Mesenchymal stem cell (in vitro differentiated cells and primary cell): ENCODE results near the gene AEBP2. TPM values are rescaled to one million over a fixed set of nuclear protein-coding genes. Genes with fewer than 3 reads are reported as not detected.
"Not testable (repeated sequence)": the region's sequence is repeated elsewhere in the genome, so short reads cannot be mapped to it uniquely, and the experiment has no call there.

Experiments used
- DNase-seq: peaks from one replicate; pipeline ENCODE4 v3.0.0-alpha.2; 2013
- H2AFZ ChIP-seq: one replicate; pipeline ENCODE4 v1.6.1; 2013; ENCODE audit warnings: low read depth, mild to moderate bottlenecking, control low read depth, inconsistent platforms, low read length, moderate library complexity
- H2AK5ac ChIP-seq: 2 replicates; pipeline ENCODE4 v1.6.1; 2013; ENCODE audit warnings: low read length, moderate library complexity, mild to moderate bottlenecking, inconsistent platforms; ENCODE audit not compliant: severe bottlenecking
- H2BK120ac ChIP-seq: one replicate; pipeline ENCODE4 v1.6.1; 2013; ENCODE audit warnings: low read depth, mild to moderate bottlenecking, inconsistent platforms, low read length, moderate library complexity
- H2BK12ac ChIP-seq, 2 experiments: one replicate each; pipeline ENCODE4 v1.6.1; 2013; ENCODE audit warnings: inconsistent platforms in 2 of 2, low read length in 2 of 2, mild to moderate bottlenecking in 2 of 2, moderate library complexity in 2 of 2, control low read depth in 1 of 2
- H2BK15ac ChIP-seq: one replicate; pipeline ENCODE4 v1.6.1; 2013; ENCODE audit warnings: mild to moderate bottlenecking, low read depth, inconsistent platforms; ENCODE audit not compliant: poor library complexity, severe bottlenecking
- H2BK5ac ChIP-seq: 2 replicates; pipeline ENCODE4 v1.6.1; 2013; ENCODE audit warnings: low read depth, mild to moderate bottlenecking, low read length, control low read depth, inconsistent platforms; ENCODE audit not compliant: poor library complexity, severe bottlenecking
- H3K14ac ChIP-seq, 2 experiments: one replicate each; pipeline ENCODE4 v1.6.1; 2013; ENCODE audit warnings: inconsistent platforms in 2 of 2, low read length in 2 of 2, control low read depth in 1 of 2, mild to moderate bottlenecking in 1 of 2, moderate library complexity in 1 of 2
- H3K18ac ChIP-seq, 2 experiments: one replicate each; pipeline ENCODE4 v1.6.1; 2013; ENCODE audit warnings: inconsistent platforms in 2 of 2, low read length in 2 of 2, control low read depth in 1 of 2, low read depth in 1 of 2, mild to moderate bottlenecking in 1 of 2
- H3K23ac ChIP-seq, 2 experiments: one replicate each; pipeline ENCODE4 v1.6.1; 2013; ENCODE audit warnings: inconsistent platforms in 2 of 2, low read length in 2 of 2, mild to moderate bottlenecking in 2 of 2, moderate library complexity in 2 of 2, control low read depth in 1 of 2
- H3K27ac ChIP-seq: 2 replicates; pipeline ENCODE4 v1.5.1; 2013; ENCODE audit warnings: mild to moderate bottlenecking, moderate library complexity, low read length, control low read depth, inconsistent platforms; ENCODE audit not compliant: poor library complexity, severe bottlenecking
- H3K27me3 ChIP-seq, 2 experiments: 2 replicates each; pipeline versions ENCODE4 v1.6.1 to v1.7.0; 2013; ENCODE audit warnings: low read length in 2 of 2, mild to moderate bottlenecking in 2 of 2, moderate library complexity in 2 of 2, control low read depth in 1 of 2, inconsistent platforms in 1 of 2; ENCODE audit not compliant: control insufficient read depth in 1 of 2, insufficient read depth in 1 of 2
- H3K36me3 ChIP-seq, 2 experiments: 2 replicates each; pipeline versions ENCODE4 v1.6.1 to v1.7.0; 2013; ENCODE audit warnings: low read length in 2 of 2, control low read depth in 1 of 2, inconsistent platforms in 1 of 2, low read depth in 1 of 2, mild to moderate bottlenecking in 1 of 2; ENCODE audit not compliant: insufficient read depth in 2 of 2, control insufficient read depth in 1 of 2
- H3K4ac ChIP-seq, 2 experiments: one replicate each; pipeline ENCODE4 v1.6.1; 2013; ENCODE audit warnings: inconsistent platforms in 2 of 2, low read length in 2 of 2, mild to moderate bottlenecking in 2 of 2, moderate library complexity in 2 of 2, control low read depth in 1 of 2, low read depth in 1 of 2
- H3K4me1 ChIP-seq: 2 replicates; pipeline ENCODE4 v1.6.1; 2013; ENCODE audit warnings: low read depth, low read length, control low read depth; ENCODE audit not compliant: control insufficient read depth, insufficient read depth
- H3K4me2 ChIP-seq: 2 replicates; pipeline ENCODE4 v1.6.1; 2013; ENCODE audit warnings: low read length, mild to moderate bottlenecking, inconsistent platforms; ENCODE audit not compliant: poor library complexity, severe bottlenecking
- H3K4me3 ChIP-seq, 2 experiments: 2 replicates each; pipeline versions ENCODE4 v1.5.1 to v1.7.0; 2013; ENCODE audit warnings: low read length in 2 of 2, mild to moderate bottlenecking in 2 of 2, control low read depth in 1 of 2, low read depth in 1 of 2; ENCODE audit not compliant: insufficient read depth in 1 of 2
- H3K79me1 ChIP-seq: replicated peaks from 2 replicates; pipeline ENCODE4 v1.6.1; 2013; ENCODE audit warnings: mild to moderate bottlenecking, control low read depth, low read length, inconsistent platforms; ENCODE audit not compliant: poor library complexity, severe bottlenecking
- H3K9ac ChIP-seq: 2 replicates; pipeline ENCODE4 v1.7.0; 2013; ENCODE audit warnings: mild to moderate bottlenecking, low read length, moderate library complexity
- H3K9me3 ChIP-seq: 2 replicates; pipeline ENCODE4 v1.7.0; 2013; ENCODE audit warnings: mild to moderate bottlenecking, low read length; ENCODE audit not compliant: control insufficient read depth
- H4K8ac ChIP-seq: one replicate; pipeline ENCODE4 v1.6.1; 2013; ENCODE audit warnings: inconsistent platforms, mild to moderate bottlenecking, low read length, moderate library complexity
- H4K91ac ChIP-seq: one replicate; pipeline ENCODE4 v1.6.1; 2013; ENCODE audit warnings: mild to moderate bottlenecking, low read length, inconsistent platforms
- WGBS: methylation state at CpG from one replicate; pipeline ENCODE4 v1.1.7; 2013; ENCODE audit warnings: mixed read lengths; 5-methylcytosine and 5-hydroxymethylcytosine counted together
- polyA plus RNA-seq, 2 experiments: library from polyadenylated mRNA; stranded (reverse); fragments of 200-250 nt; gene quantifications; one replicate each; pipeline ENCODE4 v1.2.3, GENCODE V29; 2013

Gene AEBP2, protein sequence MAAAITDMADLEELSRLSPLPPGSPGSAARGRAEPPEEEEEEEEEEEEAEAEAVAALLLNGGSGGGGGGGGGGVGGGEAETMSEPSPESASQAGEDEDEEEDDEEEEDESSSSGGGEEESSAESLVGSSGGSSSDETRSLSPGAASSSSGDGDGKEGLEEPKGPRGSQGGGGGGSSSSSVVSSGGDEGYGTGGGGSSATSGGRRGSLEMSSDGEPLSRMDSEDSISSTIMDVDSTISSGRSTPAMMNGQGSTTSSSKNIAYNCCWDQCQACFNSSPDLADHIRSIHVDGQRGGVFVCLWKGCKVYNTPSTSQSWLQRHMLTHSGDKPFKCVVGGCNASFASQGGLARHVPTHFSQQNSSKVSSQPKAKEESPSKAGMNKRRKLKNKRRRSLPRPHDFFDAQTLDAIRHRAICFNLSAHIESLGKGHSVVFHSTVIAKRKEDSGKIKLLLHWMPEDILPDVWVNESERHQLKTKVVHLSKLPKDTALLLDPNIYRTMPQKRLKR
- polyA plus RNA-seq (2013, experiment 1 of 2) = 30.7 TPM
- polyA plus RNA-seq (2013, experiment 2 of 2) = 32.7 TPM

DNA sequence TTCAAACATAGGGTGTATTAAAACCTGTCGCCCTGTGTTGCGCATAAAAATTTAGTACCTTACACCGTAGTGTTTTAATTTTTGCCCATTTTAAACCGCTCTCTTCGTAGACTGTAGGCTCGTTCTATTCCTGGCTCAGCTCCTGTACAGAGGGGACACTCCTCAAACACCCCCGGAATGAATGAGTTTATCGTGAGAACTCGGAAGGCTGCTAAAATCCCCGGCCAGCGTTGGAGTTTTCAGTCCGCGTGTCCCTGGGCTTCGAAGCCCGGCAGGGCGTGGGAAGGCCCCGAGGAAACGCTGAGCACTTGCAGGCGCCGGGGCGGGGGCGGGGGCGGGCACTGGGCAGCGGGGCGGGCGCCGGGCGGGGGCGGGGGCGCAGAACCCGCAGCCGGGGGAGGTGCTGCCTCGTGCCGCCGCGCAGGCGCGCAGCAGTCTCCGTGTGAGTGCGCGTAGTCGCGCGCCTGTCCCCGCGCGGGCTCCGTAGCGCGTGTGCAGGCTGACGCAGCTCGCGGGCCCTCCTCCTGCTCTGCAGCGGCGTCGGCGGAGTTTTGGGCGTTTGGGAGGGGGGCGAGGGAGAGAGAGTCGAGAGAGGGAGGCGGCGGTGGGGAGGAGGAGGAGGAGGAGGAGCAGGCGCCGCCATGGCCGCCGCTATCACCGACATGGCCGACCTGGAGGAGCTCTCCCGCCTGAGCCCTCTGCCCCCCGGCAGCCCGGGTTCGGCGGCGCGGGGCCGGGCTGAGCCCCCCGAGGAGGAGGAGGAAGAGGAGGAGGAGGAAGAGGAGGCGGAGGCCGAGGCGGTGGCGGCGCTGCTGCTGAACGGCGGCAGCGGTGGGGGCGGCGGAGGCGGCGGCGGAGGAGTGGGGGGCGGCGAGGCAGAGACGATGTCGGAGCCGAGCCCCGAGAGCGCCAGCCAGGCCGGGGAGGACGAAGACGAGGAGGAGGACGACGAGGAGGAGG lies at the start of gene AEBP2:
AEBP2 (plus strand) TSS at position 434 of the 960 bp plus-strand sequence; CDS start at position 642, 208 bp downstream.
- peaks cover 4% of the 10 kb centered on the region for H3K4me1 ChIP-seq
- DNase-seq = peak; percentile 95
- peak within 1 kb of the TSS; percentile 86 for H2AFZ ChIP-seq
- peak within 1 kb of the TSS in 1 of 2 experiments; percentile 99 for H3K23ac ChIP-seq
- H2BK12ac ChIP-seq = peak within 1 kb of the TSS in 1 of 2 experiments; percentile 98
- H2BK15ac ChIP-seq = peak within 1 kb of the TSS; percentile 99
- H3K4me3 ChIP-seq = peak within 1 kb of the TSS; percentile 90 to 100
- peak within 1 kb of the TSS; percentile 98 to 100 for H3K4ac ChIP-seq
- H3K14ac ChIP-seq = peak within 1 kb of the TSS; percentile 57 to 100
- H2BK120ac ChIP-seq = peak within 1 kb of the TSS; percentile 94
- peak within 1 kb of the TSS; percentile 56 for H3K27ac ChIP-seq
- H3K9me3 ChIP-seq = no peaks in the 10 kb centered on the region
- no peaks in the 10 kb centered on the region for H3K27me3 ChIP-seq
- no peaks in the 10 kb centered on the region for H3K79me1 ChIP-seq
- peak within 1 kb of the TSS; percentile 96 for H4K8ac ChIP-seq
- peak within 1 kb of the TSS; percentile 97 for H4K91ac ChIP-seq
- peak within 1 kb of the TSS; percentile 76 for H2AK5ac ChIP-seq
- 9% methylated on average over 47 of the region's 102 CpGs for WGBS
- peak within 1 kb of the TSS; percentile 90 for H2BK5ac ChIP-seq
- peak within 1 kb of the TSS; percentile 39 for H3K4me2 ChIP-seq
- peaks cover 0 to 7% of the 10 kb centered on the region in 2 experiments for H3K36me3 ChIP-seq
- peak within 1 kb of the TSS; percentile 94 to 98 for H3K18ac ChIP-seq
- peak within 1 kb of the TSS; percentile 93 for H3K9ac ChIP-seq

DNA sequence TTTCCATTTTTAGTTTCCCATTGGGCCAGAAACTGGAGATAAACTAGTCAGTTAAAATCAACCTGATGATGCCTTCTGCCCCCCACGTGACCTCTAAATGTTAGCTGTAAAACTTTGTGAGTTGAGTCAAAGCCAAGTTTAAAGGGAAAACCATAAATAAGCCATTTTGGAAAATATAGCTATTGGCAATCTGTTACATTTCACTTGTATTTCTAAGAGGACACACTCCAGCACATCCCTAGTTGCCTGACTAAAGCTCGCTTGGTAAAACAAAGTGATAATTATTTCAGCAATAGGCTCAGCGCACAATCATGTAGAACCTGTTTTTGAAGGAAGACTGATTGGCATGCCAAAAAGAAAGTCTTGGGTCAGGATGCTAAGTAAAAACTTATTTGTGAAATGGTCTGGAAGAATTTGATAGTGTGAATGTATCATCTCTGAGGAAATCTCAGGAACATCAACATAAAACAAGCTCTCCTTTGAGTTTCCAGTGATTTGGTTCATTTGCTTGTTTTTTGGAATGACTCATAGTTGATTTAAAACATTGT lies 49.2 kb upstream of the AEBP2 start:
- Histone ChIP-seq H3K14ac (no peak overlapping the region), H2AK5ac (no peak overlapping the region), H3K27ac (no peak overlapping the region), H2BK120ac (no peak overlapping the region), H3K27me3 (no peaks in the 10 kb centered on the region), H4K91ac (no peak overlapping the region), H2AFZ (no peak overlapping the region), H3K36me3 (peaks cover 0 to 4% of the 10 kb centered on the region in 2 experiments), H3K4me3 (no peak overlapping the region), H3K4me1 (no peaks in the 10 kb centered on the region), H3K4me2 (no peak overlapping the region), H3K9ac (no peak overlapping the region), H3K79me1 (no peaks in the 10 kb centered on the region), H2BK12ac (no peak overlapping the region), H4K8ac (no peak overlapping the region), H3K23ac (no peak overlapping the region), H3K9me3 (no peaks in the 10 kb centered on the region), H2BK15ac (no peak overlapping the region), H2BK5ac (no peak overlapping the region), H3K18ac (no peak overlapping the region), H3K4ac (no peak overlapping the region)
- 98% methylated on average over 3 of the region's 3 CpGs for WGBS
- DNase-seq = no peak

DNA sequence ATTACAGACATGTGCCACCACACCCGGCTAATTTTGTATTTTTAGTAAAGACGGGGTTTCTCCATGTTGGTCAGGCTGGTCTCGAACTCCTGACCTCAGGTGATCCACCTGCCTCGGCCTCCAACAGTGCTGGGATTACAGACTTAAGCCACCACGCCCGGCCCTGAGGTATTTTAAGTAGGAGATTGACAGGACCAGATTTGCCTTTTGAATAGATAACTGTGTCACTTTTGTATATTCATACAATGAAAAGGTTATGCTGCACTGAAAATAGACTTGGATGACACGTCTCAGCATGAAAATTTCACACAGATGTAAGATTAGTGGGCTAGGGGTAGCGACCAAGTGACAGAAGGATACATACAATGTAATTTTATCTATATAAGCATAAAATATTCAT lies 46.6 kb upstream of the AEBP2 start:
- H3K4me2 ChIP-seq, DNase-seq, H3K27ac ChIP-seq, H2BK15ac ChIP-seq, H4K8ac ChIP-seq, H3K79me1 ChIP-seq, H2AK5ac ChIP-seq, H3K4me1 ChIP-seq, H3K4me3 ChIP-seq, H3K27me3 ChIP-seq, H3K14ac ChIP-seq, H3K9me3 ChIP-seq, H2BK5ac ChIP-seq, H3K36me3 ChIP-seq, H4K91ac ChIP-seq, H2BK12ac ChIP-seq, H3K23ac ChIP-seq, H3K9ac ChIP-seq, H3K18ac ChIP-seq, H3K4ac ChIP-seq, H2BK120ac ChIP-seq, H2AFZ ChIP-seq: not testable (repeated sequence)
- 97% methylated on average over 6 of the region's 8 CpGs for WGBS
